Stimulated activated CD4-positive, alpha-beta T cell treated with anti-CD3 and anti-CD28 coated beads, Interleukin-12 subunit alpha, Interleukin-12 subunit beta, amount 100 ng/mL, for 4 hours (primary cell): Measurements from ENCODE around the gene TTR.

Experiments
- DNase-seq: peaks from one replicate; pipeline ENCODE4 v3.0.0-alpha.2; 2020

Gene TTR

DNA sequence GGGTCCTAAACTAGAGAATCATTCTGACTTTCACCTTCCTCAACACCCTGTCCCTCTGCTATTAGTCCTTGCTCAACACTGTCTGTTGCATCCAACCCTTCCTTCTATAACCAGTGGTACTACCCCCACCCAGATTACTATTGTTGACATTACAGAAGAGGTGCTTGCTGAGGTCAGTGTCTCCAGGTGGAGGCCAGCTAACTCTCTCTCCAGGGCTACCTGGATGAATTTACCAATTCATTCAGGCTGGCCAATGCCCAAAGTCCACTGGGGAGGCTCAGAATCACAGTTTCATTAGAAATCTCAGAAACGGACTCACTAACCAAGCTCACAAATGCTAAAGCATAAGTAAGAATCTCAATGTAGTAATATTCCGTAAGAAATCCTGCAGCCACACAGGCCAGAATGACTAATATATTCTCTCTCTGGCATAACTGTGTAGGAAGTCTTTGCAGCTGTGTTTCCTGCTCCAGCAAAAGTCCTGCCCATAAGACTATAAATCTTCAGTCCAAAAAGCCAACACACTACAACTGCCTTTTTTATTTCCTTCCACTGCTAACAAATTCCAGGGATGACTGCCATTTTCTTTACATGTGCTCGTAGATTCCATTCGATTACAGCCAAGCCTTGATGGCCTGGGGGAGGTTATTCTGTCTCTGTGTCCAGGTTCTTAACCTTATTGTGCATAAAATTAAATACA lies 10.0 kb upstream of the TTR start:
- no peak for DNase-seq

- DNase-seq = no peak
Observed at GRCh38 chr18:31583185-31583854, 8.4 kb upstream of the TTR start.

- no peak for DNase-seq
Observed at GRCh38 chr18:31585991-31586390, 5.7 kb upstream of the TTR start.

DNA sequence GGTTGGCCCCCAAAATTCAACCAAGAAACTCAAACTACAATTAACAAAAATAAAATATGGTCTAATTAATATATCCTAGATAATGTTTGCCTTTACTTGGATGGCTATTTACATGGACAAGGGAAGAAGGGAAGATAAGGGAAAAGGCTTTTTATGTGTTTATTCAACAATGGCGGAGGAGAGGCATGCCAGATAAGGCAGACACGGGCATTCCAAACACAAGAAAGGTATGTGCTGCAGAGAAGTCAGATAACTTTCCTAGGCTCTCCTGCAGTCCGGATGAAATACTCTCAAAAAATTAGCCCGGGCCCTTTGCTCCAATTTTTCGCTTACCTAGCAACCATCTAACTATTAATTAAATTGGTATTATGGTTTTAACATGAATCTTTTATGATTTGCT lies 5.1 kb upstream of the TTR start:
- no peak for DNase-seq

GRCh38 chr18:31587529-31587928 lies 4.1 kb upstream of the TTR start:
- no peak for DNase-seq

DNA sequence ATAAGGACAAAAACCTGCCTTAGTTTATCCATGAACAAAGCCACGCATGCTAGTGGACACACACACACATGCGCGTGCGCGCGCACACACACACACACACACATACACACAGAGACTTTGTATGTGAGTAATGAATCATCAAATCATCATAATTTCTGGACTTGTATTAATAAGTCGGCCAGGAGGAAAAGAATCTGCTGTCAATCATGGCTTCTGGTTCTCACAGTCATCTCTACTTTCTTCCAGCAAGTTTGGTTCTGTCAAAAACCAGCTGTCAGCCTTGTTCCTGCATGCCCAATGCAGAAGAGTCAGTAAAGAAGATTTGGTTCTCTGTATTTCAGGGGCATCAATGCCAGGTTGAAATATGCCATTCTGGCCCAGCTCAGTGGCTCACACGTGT lies 1.1 kb upstream of the TTR start:
- DNase-seq = no peak

- DNase-seq = no peak
Observed at GRCh38 chr18:31591113-31591512, 564 bp upstream of the TTR start.

DNA sequence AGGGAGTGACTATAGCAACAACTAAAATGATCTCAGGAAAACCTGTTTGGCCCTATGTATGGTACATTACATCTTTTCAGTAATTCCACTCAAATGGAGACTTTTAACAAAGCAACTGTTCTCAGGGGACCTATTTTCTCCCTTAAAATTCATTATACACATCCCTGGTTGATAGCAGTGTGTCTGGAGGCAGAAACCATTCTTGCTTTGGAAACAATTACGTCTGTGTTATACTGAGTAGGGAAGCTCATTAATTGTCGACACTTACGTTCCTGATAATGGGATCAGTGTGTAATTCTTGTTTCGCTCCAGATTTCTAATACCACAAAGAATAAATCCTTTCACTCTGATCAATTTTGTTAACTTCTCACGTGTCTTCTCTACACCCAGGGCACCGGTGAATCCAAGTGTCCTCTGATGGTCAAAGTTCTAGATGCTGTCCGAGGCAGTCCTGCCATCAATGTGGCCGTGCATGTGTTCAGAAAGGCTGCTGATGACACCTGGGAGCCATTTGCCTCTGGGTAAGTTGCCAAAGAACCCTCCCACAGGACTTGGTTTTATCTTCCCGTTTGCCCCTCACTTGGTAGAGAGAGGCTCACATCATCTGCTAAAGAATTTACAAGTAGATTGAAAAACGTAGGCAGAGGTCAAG lies 955 bp downstream of the TTR start:
- no peak for DNase-seq

GRCh38 chr18:31595121-31595771 lies 3.6 kb downstream of the TTR start:
- DNase-seq = no peak

- no peak for DNase-seq
Observed at GRCh38 chr18:31596081-31596872, 4.6 kb downstream of the TTR start.

DNA sequence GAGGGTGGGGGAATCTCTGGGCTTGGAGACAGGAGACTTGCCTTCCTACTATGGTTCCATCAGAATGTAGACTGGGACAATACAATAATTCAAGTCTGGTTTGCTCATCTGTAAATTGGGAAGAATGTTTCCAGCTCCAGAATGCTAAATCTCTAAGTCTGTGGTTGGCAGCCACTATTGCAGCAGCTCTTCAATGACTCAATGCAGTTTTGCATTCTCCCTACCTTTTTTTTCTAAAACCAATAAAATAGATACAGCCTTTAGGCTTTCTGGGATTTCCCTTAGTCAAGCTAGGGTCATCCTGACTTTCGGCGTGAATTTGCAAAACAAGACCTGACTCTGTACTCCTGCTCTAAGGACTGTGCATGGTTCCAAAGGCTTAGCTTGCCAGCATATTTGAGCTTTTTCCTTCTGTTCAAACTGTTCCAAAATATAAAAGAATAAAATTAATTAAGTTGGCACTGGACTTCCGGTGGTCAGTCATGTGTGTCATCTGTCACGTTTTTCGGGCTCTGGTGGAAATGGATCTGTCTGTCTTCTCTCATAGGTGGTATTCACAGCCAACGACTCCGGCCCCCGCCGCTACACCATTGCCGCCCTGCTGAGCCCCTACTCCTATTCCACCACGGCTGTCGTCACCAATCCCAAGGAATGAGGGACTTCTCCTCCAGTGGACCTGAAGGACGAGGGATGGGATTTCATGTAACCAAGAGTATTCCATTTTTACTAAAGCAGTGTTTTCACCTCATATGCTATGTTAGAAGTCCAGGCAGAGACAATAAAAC lies 6.5 kb downstream of the TTR start:
- DNase-seq = no peak

DNA sequence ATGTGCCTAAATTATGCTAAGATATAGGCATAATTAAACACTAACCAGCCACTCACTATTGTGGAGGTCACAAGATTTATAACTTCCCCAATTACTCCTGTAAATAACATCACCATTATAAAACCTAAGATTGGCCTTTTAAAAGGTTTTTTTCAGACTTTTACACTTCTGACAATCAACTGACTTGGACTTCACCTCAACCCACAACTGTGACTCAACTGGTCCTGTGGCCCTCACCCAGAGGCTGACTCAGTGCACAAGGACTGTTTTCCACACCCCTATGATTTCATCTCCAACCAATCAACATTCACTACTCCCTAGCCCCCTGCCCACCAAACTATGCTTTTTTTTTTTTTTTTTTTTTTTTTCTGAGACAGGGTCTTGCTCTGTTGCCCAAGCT lies 11.6 kb downstream of the TTR start:
- no peak for DNase-seq

DNA sequence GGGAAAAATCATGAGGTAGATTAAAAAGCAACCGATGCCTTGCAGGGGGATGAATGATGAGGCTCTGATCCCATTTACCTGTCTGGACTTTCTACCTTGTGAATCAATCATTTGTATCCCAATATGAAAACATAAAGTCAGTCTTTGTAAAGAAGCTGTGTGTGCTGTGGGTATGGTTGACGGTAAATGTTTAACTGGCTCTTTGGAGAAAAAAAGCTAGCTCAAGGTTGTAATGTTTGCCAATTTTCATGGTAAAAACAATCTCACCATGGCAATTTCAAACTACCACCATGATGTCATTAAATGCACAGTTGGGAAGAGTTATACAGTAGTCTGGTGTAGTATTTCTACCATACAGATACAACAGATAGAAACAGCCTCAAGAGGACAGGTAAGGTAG lies 14.6 kb downstream of the TTR start:
- DNase-seq = no peak

DNA sequence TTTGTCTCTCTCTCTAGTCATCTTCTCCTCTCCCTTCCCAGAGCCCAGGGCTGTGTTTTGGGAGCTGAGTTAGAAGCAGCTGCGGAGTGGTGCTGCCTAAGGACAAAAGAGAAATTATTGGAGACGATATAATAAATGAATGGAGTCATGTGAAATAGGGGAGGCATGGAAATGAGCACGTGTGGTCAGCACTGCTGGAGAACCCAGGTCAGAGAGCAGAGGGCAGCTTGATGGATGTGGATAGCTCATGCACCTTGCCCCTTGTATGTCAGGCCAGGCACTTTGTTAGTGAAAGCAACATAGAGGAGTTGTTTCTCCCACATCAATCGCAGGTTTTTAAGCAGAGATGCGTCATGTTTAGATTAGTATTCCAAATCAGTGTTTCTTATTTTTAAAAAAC lies 15.7 kb downstream of the TTR start:
- no peak for DNase-seq

DNA sequence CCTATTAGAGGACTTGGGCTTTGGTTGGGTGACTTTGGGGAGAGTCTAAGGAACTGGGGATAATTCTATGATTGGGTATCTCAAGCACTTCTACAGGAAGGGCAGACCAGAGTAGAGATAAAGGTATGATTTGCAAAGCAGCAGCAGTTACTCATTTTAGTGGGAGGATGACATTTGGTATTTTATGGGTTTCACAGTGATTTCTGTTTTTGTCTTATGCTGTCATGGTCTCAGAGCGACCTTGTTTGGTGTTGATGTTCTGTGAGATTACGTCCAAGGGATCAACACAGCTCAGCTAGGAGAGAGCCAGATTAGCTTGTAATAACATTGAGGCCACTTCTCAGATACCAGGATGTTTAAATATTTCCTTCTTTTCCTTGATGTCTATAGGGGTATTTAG lies 18.2 kb downstream of the TTR start:
- no peak for DNase-seq

GRCh38 chr18:31610286-31611205 lies 18.9 kb downstream of the TTR start:
- DNase-seq = no peak

- DNase-seq = no peak
Observed at GRCh38 chr18:31611511-31611910, 19.8 kb downstream of the TTR start.

GRCh38 chr18:31612124-31612523 lies 20.4 kb downstream of the TTR start:
- no peak for DNase-seq

DNA sequence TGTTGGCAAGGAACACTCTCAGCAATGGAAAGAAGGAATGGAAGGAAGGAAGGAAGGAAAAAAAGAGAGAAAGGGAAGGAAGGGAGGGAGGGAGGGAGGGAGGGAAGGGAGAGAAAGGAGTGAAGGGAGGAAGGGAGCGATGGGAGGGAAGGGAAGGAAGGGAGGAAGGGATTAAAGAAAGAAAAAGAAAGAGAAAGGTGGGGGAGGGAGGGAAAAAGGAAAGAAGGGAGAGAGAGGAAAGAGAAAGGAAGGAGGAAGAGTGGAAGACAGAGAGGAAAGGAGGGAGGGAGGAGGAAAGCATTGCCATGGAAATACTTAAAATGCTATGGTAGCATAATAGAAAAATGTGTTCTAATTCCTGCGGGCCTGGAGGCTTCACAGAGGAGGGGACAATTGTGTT lies 22.4 kb downstream of the TTR start:
- DNase-seq = no peak

DNA sequence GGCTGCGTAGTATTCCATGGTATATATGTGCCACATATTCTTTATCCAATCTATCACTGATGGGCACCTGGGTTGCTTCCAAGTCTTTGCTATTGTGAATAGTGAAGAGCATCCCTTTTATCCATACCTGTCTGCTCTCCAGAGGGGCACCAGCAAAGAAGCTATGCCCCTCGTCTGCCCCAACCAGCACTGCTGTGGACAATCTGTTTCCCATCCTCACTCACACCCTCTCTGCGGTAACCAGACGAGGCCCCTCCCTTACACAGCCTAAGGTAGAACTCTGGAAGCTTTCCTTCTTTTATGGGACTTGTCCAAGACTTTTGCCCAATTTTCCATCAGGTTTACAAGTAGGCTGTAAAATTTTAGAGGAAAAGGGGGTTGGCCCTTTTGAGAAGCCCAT lies 24.9 kb downstream of the TTR start:
- no peak for DNase-seq
